Muscle of back (tissue), 11 donors: ENCODE data around the gene DNAJB12. TPM values are rescaled to one million over a fixed set of nuclear protein-coding genes. Genes with fewer than 3 reads are reported as not detected.
"Not testable (repeated sequence)": the region's sequence is repeated elsewhere in the genome, so short reads cannot be mapped to it uniquely, and the experiment has no call there.

Source experiments
- DNase-seq, 3 donors: peaks; one replicate each; pipeline versions ENCODE4 v3.0.0 to v3.0.0-alpha.2; 2013
- polyA plus RNA-seq, 10 donors: library from polyadenylated mRNA; unstranded; fragments of 120-200 nt; gene quantifications; one replicate each; pipeline ENCODE4 v1.2.1, GENCODE V29; 2013; ENCODE audit not compliant: insufficient read length in 10 of 10

Gene DNAJB12
- polyA plus RNA-seq, 10 donors = 20.0 to 22.1 (median 21.5) TPM

- DNase-seq = peak; percentile 73 to 90 (median 89)
Measured at GRCh38 chr10:72297281-72297804, 57.4 kb downstream of the DNAJB12 start.

GRCh38 chr10:72296829-72297280 is 57.9 kb downstream of the DNAJB12 start:
- DNase-seq = not testable (repeated sequence)

GRCh38 chr10:72295330-72295910 is 59.3 kb downstream of the DNAJB12 start:
- no peak for DNase-seq

GRCh38 chr10:72292223-72292691 is 62.5 kb downstream of the DNAJB12 start:
- DNase-seq = no peak

GRCh38 chr10:72291019-72291532 is 63.6 kb downstream of the DNAJB12 start:
- no peak for DNase-seq

GRCh38 chr10:72285972-72286521 is 68.7 kb downstream of the DNAJB12 start:
- no peak for DNase-seq

GRCh38 chr10:72283131-72283530 is 71.6 kb downstream of the DNAJB12 start:
- no peak for DNase-seq

Other genes with a start within 250 kb of the DNAJB12 start
- gene ANAPC16, start 138.9 kb downstream of the DNAJB12 start, polyA plus RNA-seq = 100 to 1,000 TPM; 109 to 141 (median 130) TPM
- 10 to 100 TPM; 19.7 to 28.2 (median 25.7) TPM for gene ASCC1, start 138.6 kb downstream of the DNAJB12 start, polyA plus RNA-seq
- gene DDIT4, start 81.0 kb downstream of the DNAJB12 start, polyA plus RNA-seq = 10 to 100 TPM; 34.0 to 77.5 (median 59.7) TPM